COLO668 (cell line): Measurements from ENCODE around the gene GMPR.

Experiments
- DNase-seq: peaks from one replicate; lab custom pipeline; 2025; ENCODE audit not compliant: unreplicated experiment; lab: John Stamatoyannopoulos, UW

Gene GMPR

DNA sequence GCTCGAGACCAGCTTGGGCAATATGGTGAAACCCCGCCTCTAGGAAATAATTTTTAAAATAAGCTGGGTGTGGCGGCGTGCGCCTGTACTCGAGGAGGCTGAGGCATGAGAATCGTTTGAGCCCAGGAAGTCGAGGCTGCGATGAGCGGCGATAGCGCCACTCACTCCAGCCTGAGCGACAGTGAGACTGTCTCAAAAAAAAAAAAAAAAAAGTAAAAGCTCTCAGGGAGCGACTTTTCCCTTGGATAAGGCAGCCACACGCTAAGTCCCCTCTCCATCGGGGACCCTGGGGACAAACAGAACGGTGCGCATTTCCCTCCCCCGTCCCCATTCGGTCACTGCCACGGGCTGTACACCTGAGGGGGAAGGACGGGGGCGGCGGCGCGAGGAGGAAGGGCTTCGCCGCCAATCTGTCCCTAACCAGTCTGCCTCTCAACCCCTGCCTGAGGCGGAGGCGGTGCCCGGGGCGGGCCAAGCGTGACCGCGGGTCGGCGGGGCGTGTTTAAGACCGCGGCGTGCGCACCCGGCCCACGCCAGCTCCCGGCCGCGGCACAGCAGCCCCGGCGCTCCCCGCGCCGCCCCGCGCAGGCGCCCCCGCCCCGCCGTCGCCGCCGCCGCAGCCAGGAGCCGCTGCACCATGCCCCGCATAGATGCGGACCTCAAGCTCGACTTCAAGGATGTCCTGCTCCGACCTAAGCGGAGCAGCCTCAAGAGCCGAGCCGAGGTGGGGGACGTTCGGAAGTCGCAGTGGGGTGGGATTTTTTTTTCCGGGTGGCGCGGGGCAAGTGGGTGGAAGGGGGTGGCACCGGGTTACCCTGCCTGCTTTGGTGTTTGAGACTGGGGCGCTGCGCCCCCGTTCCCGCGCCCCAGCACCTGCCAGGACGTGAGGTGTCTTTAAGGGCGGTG lies at the start of gene GMPR:
TSS of gene GMPR (plus strand) at position 531 of the 906 bp plus-strand sequence. CDS start at position 638, 107 bp downstream.
- peak; percentile 74 for DNase-seq

DNA sequence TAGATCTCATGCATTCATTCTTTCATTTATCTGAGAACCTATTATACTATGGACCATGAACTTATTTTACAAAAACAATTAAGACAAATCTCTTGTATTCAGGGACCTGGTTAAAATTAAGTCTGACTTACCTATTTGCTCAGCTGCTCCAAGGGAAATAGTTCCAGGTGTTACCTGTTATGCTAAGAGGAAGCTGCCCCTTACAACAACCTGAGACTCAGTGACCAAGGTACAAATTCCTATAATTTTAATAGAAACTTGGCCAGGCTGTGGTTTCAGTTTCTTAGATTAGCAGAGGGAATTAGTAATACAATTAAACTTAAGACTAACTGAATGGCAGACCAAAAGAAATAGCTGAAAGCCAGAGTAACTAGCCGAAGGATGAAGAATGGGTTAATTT lies 48.2 kb upstream of the GMPR start:
- DNase-seq, result no peak

DNA sequence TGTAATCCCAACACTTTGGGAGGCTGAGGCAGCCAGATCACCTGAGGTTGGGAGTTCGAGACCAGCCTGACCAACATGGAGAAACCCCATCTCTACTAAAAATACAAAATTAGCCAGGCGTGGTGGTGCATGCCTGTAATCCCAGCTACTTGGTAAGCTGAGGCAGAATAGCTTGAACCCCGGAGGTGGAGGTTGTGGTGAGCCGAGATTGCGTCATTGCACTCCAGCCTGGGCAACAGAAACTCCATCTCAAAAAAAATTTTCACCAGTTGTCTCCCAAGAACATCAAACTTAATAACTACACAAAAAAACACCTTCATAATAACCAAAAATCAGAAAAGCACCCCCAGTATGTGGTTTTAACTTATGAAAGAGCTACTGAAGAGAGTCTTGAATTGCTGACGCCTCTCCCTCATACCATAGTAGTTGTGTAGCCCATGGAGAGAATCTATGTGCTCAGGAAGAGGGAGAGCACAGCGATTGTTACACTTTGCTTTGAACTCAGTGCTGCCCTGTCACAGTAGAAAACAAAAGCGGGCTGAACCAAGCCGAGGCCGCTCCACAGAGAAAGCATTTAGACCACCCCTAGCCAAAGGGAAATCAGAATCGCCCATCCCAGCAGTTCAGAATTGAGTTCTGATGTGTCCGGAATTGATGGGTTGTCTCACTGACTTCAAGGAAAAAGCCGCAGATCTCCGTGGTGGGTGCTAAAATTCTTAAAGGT lies 42.0 kb upstream of the GMPR start:
- no peak for DNase-seq

DNA sequence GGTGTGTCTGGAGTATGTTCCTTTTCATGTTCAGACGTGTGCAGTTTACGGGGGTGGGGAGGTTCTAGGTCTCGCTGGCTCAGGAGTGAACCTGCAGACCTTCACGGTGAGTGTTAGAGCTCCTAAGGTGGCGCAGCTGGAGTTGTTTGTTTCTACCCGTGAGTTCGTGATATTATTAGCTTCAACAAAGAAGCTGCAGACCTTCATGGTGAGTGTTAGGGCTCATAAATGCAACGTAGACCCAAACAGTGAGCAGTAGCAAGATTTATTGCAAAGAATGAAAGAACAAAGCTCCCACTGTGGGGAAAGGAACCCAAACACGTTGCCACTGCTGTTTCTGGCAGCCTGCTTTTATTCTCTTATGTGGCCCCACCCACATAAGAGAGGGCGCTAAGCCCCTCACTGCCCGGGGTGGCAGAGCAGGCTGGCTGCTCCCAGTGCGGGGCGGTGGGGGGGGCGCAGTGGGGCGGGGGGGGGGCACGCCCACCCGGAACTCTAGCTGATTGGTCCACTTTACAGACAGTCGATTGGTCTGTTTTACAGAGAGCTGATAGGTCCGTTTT lies 41.3 kb upstream of the GMPR start:
- DNase-seq, result no peak

DNA sequence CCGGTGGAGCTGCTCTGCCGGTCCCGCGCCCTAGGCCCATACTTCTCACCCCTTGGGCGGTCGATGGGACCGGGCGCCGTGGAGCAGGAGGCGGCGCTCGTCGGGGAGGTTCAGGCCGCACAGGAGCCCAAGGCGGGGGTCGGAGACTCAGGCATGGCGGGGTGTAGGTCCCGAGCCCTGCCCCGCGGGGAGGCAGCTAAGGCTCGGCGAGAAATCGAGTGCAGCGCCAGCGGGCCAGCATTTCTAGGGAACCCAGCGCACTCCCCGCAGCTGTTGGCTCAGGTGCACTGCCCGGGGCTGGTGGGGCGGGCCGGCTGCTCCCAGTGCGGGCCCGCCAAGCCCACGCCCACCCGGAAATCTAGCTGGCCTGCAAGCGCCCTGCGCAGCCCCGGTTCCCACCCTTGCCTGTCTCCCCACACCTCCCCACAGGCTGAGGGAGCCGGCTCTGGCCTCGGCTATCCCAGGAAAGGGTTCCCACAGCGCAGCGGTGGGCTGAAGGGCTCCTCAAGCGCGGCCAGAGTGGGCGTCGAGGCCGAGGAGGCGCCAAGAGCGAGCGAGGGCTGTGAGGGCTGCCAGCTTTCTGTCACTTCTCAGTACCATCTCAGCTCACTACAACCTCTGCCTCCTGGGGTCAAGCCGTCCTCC lies 40.2 kb upstream of the GMPR start:
- no peak for DNase-seq

DNA sequence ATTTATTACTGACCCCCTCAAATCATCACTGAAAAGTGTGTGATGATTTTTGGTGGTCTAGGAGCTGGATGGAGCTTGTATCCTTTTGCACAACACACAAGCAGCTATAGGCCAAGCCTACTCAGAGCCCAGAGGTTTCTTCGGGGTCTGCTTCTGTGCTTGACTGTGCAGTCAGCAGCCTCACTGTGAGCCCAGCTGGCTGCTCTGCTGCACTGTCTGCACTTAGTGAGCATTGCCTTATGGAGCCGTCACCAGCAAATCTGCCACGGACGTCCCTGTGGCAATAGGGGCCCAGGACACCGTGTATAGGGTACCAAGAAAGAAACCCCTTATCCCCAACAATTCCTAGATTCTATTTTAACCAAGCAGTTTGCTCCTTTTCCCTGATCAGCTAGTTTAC lies 38.6 kb upstream of the GMPR start:
- no peak for DNase-seq

DNA sequence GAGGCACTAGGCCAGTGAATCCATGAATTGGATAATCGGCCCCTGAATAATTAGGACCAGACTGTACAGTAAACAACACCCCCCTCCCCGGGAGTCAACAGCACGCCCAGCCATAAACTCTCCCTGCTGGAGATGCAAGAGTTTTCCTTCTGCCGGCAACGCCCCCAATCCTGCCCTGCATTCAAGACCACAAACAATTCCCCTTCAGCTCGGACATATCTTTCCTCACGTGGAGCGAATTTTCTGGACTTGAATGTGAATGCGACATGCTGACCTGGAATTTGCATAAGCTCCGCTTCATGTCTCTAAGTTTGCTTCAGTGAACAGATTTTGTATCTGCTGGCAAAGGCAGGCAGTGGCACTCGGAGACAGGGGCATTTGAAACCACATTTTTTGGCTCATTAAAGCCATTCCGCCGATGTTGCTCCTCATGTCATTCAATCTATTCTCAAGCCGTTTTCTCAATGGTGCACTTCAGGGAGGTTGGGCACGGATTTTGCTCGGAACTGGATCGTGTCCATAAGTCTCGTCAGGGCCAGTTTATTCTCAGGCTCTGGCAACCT lies 38.0 kb upstream of the GMPR start:
- no peak for DNase-seq

DNA sequence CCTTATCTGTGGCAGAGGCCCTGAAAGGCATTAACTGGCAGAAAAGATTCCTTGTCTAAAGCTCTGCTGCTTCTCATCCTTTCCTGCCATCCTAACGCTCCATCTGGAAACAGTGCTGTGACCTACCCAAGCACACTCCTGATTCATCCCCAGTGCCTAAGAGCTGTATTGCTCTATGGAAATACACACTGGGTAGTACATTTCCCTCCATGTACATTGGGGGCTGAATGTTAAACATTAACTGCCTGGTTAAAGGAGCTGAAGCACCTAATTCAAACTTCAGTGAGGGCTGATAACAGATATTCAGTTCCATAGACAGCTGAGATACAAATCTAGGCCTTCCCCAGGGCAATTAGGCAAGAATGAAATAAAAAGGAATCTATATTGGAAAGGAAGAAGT lies 36.7 kb upstream of the GMPR start:
- DNase-seq, result no peak

DNA sequence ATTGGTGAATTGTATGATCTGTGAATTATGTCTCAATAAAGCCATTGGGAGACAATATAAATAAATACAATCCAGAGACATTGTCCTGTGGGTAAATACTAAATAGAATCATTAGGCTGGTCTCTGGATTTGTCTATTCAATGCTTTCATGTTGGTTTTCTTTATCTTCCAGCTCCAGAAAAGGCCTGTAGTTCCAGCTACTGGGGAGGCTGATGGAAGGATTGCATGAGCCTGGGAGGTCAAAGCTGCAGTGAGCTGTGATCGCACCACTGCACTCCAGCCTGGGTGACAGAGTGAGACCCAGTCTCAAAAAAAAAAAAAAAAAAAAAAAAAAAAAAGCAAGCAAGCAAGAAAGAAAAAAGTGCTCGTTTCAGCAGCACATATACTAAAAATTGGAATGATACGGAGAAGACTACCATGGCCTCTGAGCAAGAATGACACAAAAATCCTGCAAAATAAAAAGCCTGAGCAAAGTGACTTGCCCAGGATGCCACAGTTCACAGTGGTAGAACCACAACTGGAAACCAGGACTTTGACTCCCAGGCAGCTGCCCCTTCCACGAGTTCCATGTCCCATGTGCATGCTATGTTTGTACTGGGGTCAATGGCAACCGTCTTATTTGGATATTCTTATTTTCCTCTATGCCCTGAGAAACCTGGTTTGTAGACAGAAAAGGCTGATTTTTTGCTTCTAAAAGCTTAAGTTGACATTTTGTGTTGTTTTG lies 33.6 kb upstream of the GMPR start:
- peak; percentile 19 for DNase-seq

DNA sequence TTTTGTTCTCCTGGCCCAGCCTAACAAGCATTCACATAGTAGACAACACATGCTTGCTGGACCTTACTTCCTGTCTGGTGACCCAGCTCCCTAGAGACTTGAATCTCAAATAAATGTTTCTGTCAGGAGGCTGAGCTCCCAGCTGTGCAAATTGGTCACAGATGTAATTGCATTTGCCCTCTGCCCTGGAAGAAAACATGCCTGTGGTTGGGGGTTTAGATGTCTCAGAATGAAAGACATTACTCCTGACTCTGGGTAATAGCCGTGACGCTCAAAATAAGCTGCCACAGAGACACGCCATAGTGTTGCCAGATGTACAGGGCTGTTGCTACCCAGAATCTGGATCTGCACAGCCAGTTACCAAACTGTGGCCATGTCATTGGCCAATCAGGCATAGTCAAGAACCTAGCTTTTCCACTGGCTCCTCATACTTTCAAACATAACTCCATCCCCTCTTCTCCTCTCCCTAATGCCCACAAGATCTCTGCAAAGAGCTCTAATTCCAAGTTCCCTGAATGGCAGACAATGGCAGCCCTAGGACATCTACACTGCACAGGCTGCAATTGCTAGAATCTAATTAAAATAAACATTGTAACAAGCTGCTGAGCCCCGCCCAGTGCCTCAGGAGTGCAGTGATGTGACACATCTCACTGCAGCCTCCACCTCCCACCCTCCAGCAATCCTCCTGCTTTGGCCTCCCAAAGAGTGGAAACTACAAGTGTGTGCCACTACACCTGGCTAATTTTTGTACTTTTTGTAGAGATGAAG lies 32.8 kb upstream of the GMPR start:
- DNase-seq, result peak; percentile 33

DNA sequence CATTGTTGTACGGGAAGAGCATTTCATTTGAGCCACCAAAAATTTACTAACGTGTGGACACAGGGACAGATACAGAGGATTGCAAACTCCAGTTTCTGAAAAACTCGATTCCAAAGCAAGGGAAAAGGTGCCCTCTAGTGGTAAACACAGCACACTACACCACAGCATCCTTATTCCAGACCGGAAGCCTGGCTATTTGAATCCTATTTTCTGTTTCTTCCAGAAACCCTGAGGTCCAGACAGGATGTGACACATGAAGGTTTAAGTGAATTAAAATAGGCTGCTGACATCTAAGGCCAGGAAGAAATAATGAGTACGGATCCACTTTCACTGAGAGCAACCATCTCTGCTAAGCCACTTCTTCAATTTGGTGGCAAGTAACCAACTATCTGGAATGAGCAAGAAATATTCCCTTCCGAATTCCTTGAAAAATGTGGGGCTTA lies 31.8 kb upstream of the GMPR start:
- DNase-seq, result peak; percentile 32

DNA sequence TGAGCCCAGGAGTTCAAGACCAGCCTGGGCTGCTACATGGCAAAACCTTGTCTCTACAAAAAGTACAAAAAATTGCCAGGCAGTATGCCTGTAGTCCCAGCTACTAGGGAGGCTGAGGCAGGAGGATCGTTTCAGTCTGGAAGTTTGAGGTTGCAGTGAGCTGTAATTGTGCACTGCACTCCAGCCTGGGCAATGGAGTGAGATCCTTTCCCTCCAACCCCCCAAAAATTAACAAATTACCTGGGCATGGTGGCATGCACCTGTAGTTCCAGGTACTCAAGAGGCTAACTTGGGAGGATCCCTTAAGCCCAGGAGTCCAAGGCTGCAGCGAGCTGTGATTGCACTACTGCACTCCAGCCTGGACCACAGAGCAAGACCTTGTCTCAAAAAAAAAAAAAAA lies 29.4 kb upstream of the GMPR start:
- no peak for DNase-seq

DNA sequence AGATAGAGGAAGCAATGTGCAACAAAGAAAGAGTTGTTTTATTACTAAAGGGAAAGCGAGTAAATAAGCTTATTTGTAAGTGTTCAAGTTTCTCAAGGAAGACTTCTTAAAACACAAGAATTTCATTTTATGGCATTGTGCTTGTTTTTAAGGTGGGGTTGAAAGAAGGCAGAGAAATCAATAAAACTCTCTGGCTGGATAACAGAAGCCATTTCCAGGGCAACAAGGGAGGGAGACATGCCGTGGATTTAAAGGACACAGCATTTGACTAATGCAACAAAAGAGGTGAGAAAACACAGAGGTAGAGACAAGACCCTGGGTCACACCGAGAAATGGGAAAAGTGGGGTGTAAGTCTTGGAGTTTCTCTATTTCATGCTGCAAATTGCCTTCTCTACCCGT lies 28.8 kb upstream of the GMPR start:
- no peak for DNase-seq

DNA sequence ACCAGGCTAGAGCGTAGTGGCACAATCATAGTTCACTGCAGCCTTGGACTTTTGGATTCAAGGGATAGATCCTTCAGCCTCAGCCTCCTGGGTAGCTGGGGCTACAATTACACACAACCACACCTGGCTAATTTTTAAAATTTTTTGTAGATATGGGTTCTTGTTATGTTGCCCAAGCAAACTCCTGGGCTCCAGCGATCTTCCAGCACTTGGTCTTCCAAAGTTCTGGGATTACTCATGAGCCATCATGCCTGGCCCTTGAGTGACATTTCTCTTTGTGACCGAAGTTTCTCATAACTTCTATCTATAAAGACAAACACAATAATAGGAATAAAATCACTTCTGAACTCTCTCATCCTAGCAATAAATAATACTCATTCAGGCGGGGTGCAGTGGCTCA lies 26.1 kb upstream of the GMPR start:
- DNase-seq, result no peak

DNA sequence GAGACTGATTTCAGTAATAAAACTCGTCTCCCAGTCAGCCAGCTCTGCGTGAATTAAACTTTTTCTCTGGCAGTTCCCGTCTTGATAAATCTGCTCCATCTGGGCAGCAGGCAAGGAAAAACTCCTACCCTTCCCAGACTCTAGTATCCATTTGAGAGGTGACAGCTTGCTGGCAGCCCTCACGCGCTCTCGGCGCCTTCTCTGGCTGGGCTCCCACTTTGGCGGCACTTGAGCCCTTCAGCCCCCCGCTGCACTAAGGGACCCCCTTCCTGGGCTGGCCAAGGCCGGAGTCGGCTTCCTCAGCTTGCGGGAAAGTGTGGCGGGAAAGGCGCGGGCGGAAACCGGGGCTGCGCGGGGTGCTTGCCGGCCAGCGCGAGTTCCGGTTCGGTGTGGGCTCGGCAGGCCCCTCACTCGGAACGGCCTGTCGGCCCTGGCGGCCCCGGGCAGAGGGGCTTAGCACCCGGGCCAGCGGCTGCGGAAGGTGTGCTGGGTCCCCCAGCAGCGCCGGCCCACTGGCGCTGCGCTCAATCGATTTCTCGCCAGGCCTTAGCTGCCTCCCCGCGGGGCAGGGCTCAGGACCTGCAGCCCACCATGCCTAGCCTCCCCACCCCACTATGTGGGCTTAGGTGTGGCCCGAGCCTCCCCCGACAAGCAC lies 21.8 kb upstream of the GMPR start:
- no peak for DNase-seq

DNA sequence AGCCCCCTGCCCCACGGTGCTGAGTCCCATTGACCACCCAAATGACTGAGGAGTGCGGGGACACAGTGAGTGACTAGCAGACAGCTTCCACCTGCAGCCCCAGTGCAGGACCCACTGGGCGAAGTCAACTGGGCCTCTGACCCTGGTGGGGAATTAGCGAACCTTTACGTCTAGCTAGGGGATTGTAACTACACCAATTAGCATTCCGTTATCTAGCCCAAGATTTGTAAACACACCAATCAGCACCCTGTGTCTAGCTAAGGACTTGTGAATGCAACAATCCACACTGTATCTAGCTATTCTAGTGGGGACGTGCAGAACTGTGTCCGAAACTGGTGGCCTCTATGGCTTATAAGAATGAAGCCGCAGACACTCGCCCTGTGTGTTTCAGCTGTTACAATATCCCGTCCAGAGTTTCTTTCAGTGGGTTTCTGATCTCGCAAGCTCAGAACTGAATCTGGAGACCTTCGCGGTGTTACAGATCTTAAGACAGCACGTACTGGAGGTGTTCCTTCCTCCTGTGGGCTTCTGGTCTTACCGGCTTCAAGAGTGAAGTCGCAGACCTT lies 21.1 kb upstream of the GMPR start:
- no peak for DNase-seq

DNA sequence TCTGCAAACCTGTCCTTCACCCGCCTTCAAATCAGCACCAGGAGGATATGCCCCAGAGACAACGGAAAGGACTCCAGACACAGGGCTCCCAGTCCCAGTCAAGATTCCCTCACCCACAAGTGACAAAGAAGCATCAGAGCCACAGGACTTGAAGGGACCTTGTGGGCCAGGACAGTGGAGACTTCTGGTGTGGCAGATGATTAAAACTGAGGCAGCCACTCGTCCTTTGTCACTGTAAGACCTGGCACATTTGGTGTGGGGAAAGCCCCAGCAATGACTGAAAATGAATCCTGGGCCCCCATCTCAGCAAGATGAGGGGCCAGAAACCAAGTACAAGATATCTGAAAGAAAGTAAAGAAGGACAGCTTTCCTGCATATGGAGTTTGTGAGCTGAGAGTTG lies 15.6 kb upstream of the GMPR start:
- DNase-seq, result no peak

DNA sequence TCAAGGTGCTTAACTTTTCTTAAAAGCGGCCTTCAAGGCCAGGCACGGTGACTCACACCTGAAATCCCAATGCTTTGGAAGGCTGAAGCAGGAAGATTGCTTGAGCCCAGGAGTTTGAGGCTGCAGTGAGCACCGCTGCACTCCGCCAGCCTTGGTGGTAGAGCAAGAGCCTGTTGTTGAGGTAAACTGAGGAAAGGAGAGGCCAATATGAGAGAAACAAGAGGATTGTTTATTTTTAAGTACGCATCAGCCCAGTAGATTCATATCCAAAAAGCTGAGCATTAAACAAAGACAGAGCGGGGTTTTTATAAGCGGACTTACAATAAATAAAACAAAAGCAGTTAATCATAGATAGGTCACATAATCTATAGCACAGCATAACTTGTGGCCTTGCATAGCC lies 15.0 kb upstream of the GMPR start:
- DNase-seq, result no peak

DNA sequence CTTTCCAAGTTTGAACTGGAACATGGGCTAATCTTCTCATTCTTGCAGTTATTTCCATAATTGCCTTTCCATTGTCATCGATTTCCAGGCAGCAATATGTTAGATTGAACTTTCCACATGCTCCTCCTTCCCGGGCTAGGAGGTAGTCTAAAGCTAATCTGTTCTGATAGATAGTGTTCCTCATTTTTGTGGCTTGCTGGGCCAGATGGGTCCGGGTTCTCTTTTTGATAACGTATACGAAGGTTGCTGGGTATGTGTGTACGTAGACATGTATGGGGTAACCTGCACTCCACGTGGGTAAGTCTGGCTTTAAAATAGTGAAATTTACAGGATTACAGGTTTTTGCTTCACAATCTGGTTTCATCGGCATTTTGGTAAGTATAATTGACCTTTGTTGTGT lies 14.0 kb upstream of the GMPR start:
- no peak for DNase-seq
